CD4-positive, alpha-beta T cell treated with Interleukin-15 for 1 hour (primary cell): ENCODE measurements around the gene LEMD2.

ENCODE experiments used
- DNase-seq: peaks from one replicate; pipeline ENCODE4 v3.0.0-alpha.2; 2020

The LEMD2 gene

GRCh38 chr6:33818293-33818692 is 29.4 kb upstream of the LEMD2 start:
- DNase-seq, result no peak

GRCh38 chr6:33817489-33817888 is 28.6 kb upstream of the LEMD2 start:
- no peak for DNase-seq

GRCh38 chr6:33816911-33817310 is 28.0 kb upstream of the LEMD2 start:
- no peak for DNase-seq

- no peak for DNase-seq
Observed at GRCh38 chr6:33815854-33816253, 26.9 kb upstream of the LEMD2 start.

GRCh38 chr6:33813990-33814985 is 25.4 kb upstream of the LEMD2 start:
- DNase-seq, result no peak

- DNase-seq, result no peak
Observed at GRCh38 chr6:33813246-33813904, 24.4 kb upstream of the LEMD2 start.

GRCh38 chr6:33812669-33813068 is 23.7 kb upstream of the LEMD2 start:
- no peak for DNase-seq

GRCh38 chr6:33809594-33809993 is 20.7 kb upstream of the LEMD2 start:
- no peak for DNase-seq

- DNase-seq, result no peak
Observed at GRCh38 chr6:33808641-33809180, 19.8 kb upstream of the LEMD2 start.

GRCh38 chr6:33807606-33808005 is 18.7 kb upstream of the LEMD2 start:
- DNase-seq, result no peak

GRCh38 chr6:33806841-33807240 is 17.9 kb upstream of the LEMD2 start:
- DNase-seq, result no peak

- DNase-seq, result no peak
Observed at GRCh38 chr6:33803571-33804053, 14.7 kb upstream of the LEMD2 start, which contains the start of gene MLN. MLN (minus strand) TSS chr6:33804003; CDS start chr6:33801163, 2,840 bp downstream.

- DNase-seq, result no peak
Observed at GRCh38 chr6:33802186-33802958, 13.4 kb upstream of the LEMD2 start.

GRCh38 chr6:33801611-33802010 is 12.7 kb upstream of the LEMD2 start:
- DNase-seq, result no peak

GRCh38 chr6:33800248-33800969 is 11.5 kb upstream of the LEMD2 start:
- no peak for DNase-seq

GRCh38 chr6:33799454-33800113 is 10.7 kb upstream of the LEMD2 start:
- no peak for DNase-seq

GRCh38 chr6:33798343-33798848 is 9.5 kb upstream of the LEMD2 start:
- no peak for DNase-seq

- no peak for DNase-seq
Observed at GRCh38 chr6:33797626-33798342, 8.9 kb upstream of the LEMD2 start.

GRCh38 chr6:33794910-33795623 is 6.1 kb upstream of the LEMD2 start:
- no peak for DNase-seq

- DNase-seq, result no peak
Observed at GRCh38 chr6:33792981-33793380, 4.1 kb upstream of the LEMD2 start.
